Left ventricle myocardium inferior (tissue), 1 donor: ENCODE measurements around the gene ABCB6. TPM values are rescaled to one million over a fixed set of nuclear protein-coding genes. Genes with fewer than 3 reads are reported as not detected.

Experiments used
- DNase-seq: peaks from one replicate; pipeline ENCODE4 v3.0.0-alpha.2; 2020
- H3K27ac ChIP-seq: fragments of 200-600 bp; replicated peaks from 2 replicates; pipeline ENCODE4 v1.8.0; 2021
- H3K27me3 ChIP-seq: fragments of 200-600 bp; 2 replicates; pipeline ENCODE4 v1.8.0; 2021; ENCODE audit warnings: low read depth
- H3K36me3 ChIP-seq: fragments of 200-600 bp; 2 replicates; pipeline ENCODE4 v1.8.0; 2021
- H3K4me1 ChIP-seq: fragments of 200-600 bp; 2 replicates; pipeline ENCODE4 v1.8.0; 2021
- H3K4me3 ChIP-seq: fragments of 200-600 bp; 2 replicates; pipeline ENCODE4 v1.8.0; 2021; ENCODE audit warnings: mild to moderate bottlenecking, moderate library complexity
- H3K9me3 ChIP-seq: fragments of 200-600 bp; replicated peaks from 2 replicates; pipeline ENCODE4 v1.8.0; 2021
- CTCF ChIP-seq: fragments of 200-600 bp; IDR thresholded peaks from 2 replicates; pipeline ENCODE4 v1.8.0; 2021; ENCODE audit warnings: antibody characterized with exemption, mild to moderate bottlenecking, borderline replicate concordance
- intact Hi-C: fragments of 100-400 bp; cut with micrococcal nuclease; formaldehyde crosslinking; loops from one replicate; pipeline ENCODE4 v1.11.0; 2022
- total RNA-seq: library from RNA; stranded (reverse); fragmentation: NEBNext Ultra II Directional; extraction: Animal tissue kit (Norgen Biotek cat#: 25700); gene quantifications from one replicate; pipeline ENCODE4 v1.2.1, GENCODE V29; 2021
- donor health status: DM: no; HTN: yes; CAD: no; lungs with severe emphysema.

The ABCB6 gene
- total RNA-seq, 1 donor from 2014 or later: 21.5 TPM

- Histone ChIP-seq H3K9me3 (no peaks in the 10 kb centered on the region), H3K4me1 (no peaks in the 10 kb centered on the region), H3K27ac (no peak overlapping the region), H3K27me3 (no peaks in the 10 kb centered on the region), H3K36me3 (peaks cover 25% of the 10 kb centered on the region), H3K4me3 (no peak overlapping the region)
- DNase-seq: no peak
- intact Hi-C loops: no loop called here
- no peak for TF ChIP-seq CTCF
Observed at GRCh38 chr2:219186754-219187456, 31.9 kb downstream of the ABCB6 start.

- no peak for TF ChIP-seq CTCF
- no peak for DNase-seq
- peaks cover 49% of the 10 kb centered on the region for H3K36me3 ChIP-seq
- intact Hi-C loops: no loop called here
- H3K9me3 ChIP-seq: no peaks in the 10 kb centered on the region
- H3K4me3 ChIP-seq: no peak overlapping the region
- H3K27me3 ChIP-seq: no peaks in the 10 kb centered on the region
- H3K4me1 ChIP-seq: peaks cover 10% of the 10 kb centered on the region
- no peak overlapping the region for H3K27ac ChIP-seq
Observed at GRCh38 chr2:219184121-219184520, 34.6 kb downstream of the ABCB6 start.

GRCh38 chr2:219183151-219183772, 35.5 kb downstream of the ABCB6 start:
- H3K4me1 ChIP-seq: peaks cover 19% of the 10 kb centered on the region
- intact Hi-C loops: no loop called here
- no peaks in the 10 kb centered on the region for H3K9me3 ChIP-seq
- DNase-seq: no peak
- no peaks in the 10 kb centered on the region for H3K27me3 ChIP-seq
- H3K4me3 ChIP-seq: no peak overlapping the region
- TF ChIP-seq CTCF: no peak
- H3K27ac ChIP-seq: no peak overlapping the region
- peaks cover 49% of the 10 kb centered on the region for H3K36me3 ChIP-seq

GRCh38 chr2:219182331-219183150, 36.2 kb downstream of the ABCB6 start:
- no peaks in the 10 kb centered on the region for H3K9me3 ChIP-seq
- intact Hi-C loops: no loop called here
- H3K27me3 ChIP-seq: no peaks in the 10 kb centered on the region
- DNase-seq: peak; percentile 24
- no peak overlapping the region for H3K4me3 ChIP-seq
- H3K36me3 ChIP-seq: peaks cover 49% of the 10 kb centered on the region
- H3K4me1 ChIP-seq: peaks cover 23% of the 10 kb centered on the region
- H3K27ac ChIP-seq: no peak overlapping the region
- no peak for TF ChIP-seq CTCF

- no peak for DNase-seq
- no peak overlapping the region for H3K4me3 ChIP-seq
- H3K9me3 ChIP-seq: no peaks in the 10 kb centered on the region
- intact Hi-C loops: no loop called here
- H3K27me3 ChIP-seq: no peaks in the 10 kb centered on the region
- peaks cover 33% of the 10 kb centered on the region for H3K4me1 ChIP-seq
- no peak for TF ChIP-seq CTCF
- no peak overlapping the region for H3K27ac ChIP-seq
- H3K36me3 ChIP-seq: peaks cover 49% of the 10 kb centered on the region
Observed at GRCh38 chr2:219181531-219181930, 37.2 kb downstream of the ABCB6 start.
